Hepatocyte (in vitro differentiated cells): Measurements from ENCODE around the gene AGRP. TPM values are rescaled to one million over a fixed set of nuclear protein-coding genes. Genes with fewer than 3 reads are reported as not detected.

Source experiments
- DNase-seq: peaks from one replicate; pipeline ENCODE4 v3.0.0-alpha.2; 2016; ENCODE audit warnings: low spot score
- H2AFZ ChIP-seq: fragments of 200-600 bp; sonication (generic); 2 replicates; pipeline ENCODE4 v1.6.0; 2016; ENCODE audit warnings: antibody characterized with exemption, mild to moderate bottlenecking
- H3K27ac ChIP-seq: fragments of 200-600 bp; sonication (generic); 2 replicates; pipeline ENCODE4 v1.5.1; 2016; ENCODE audit warnings: mild to moderate bottlenecking
- H3K27me3 ChIP-seq: fragments of 200-600 bp; sonication (generic); 2 replicates; pipeline ENCODE4 v1.6.1; 2016
- H3K36me3 ChIP-seq: fragments of 200-600 bp; sonication (generic); replicated peaks from 2 replicates; pipeline ENCODE4 v1.5.1; 2016; ENCODE audit warnings: low read depth; ENCODE audit not compliant: insufficient read depth
- H3K4me1 ChIP-seq: fragments of 200-600 bp; sonication (generic); 2 replicates; pipeline ENCODE4 v1.5.1; 2016; ENCODE audit warnings: mild to moderate bottlenecking, moderate library complexity; ENCODE audit not compliant: insufficient read depth
- H3K4me2 ChIP-seq: fragments of 200-600 bp; sonication (generic); 2 replicates; pipeline ENCODE4 v1.6.0; 2016
- H3K4me3 ChIP-seq: fragments of 200-600 bp; sonication (generic); 2 replicates; pipeline ENCODE4 v1.5.1; 2016; ENCODE audit warnings: mild to moderate bottlenecking
- H3K79me2 ChIP-seq: fragments of 200-600 bp; sonication (generic); 2 replicates; pipeline ENCODE4 v1.6.0; 2017; ENCODE audit warnings: mild to moderate bottlenecking
- H3K9me2 ChIP-seq: fragments of 200-600 bp; sonication (generic); replicated peaks from 2 replicates; pipeline ENCODE4 v1.6.0; 2017; ENCODE audit warnings: mild to moderate bottlenecking; ENCODE audit not compliant: insufficient read depth
- H3K9me3 ChIP-seq: fragments of 200-600 bp; sonication (generic); 2 replicates; pipeline ENCODE4 v1.5.1; 2016; ENCODE audit warnings: low read depth, mild to moderate bottlenecking
- H4K20me1 ChIP-seq: fragments of 200-600 bp; sonication (generic); 2 replicates; pipeline ENCODE4 v1.6.0; 2016; ENCODE audit warnings: mild to moderate bottlenecking; ENCODE audit not compliant: insufficient read depth, poor library complexity, severe bottlenecking
- EZH2 ChIP-seq: fragments of 200-600 bp; sonication (generic); IDR thresholded peaks from 2 replicates; pipeline ENCODE4 v1.6.1; 2016; ENCODE audit warnings: antibody characterized with exemption, mild to moderate bottlenecking, borderline replicate concordance
- EZH2phosphoT487 ChIP-seq: fragments of 200-600 bp; sonication (generic); IDR thresholded peaks from one replicate; pipeline ENCODE4 v1.6.1; 2018; ENCODE audit warnings: antibody characterized with exemption, mild to moderate bottlenecking, low read depth, moderate library complexity; ENCODE audit not compliant: unreplicated experiment, severe bottlenecking
- WGBS: methylation state at CpG from one replicate; pipeline ENCODE4 v1.1.6; 2016; ENCODE audit warnings: low lambda C conversion rate; ENCODE audit errors: missing lambda C conversion rate; 5-methylcytosine and 5-hydroxymethylcytosine counted together
- polyA plus RNA-seq: library from polyadenylated mRNA; unstranded; fragments of >200 nt; fragmentation: Nextera tagmentation; extraction: Ambion mirVana; gene quantifications from 2 replicates; pipeline ENCODE4 v1.2.1, GENCODE V29; 2016
- total RNA-seq: library from RNA; depleted of rRNA; stranded (reverse); fragments of >200 nt; gene quantifications from 2 replicates; pipeline ENCODE4 v1.2.3, GENCODE V29; 2014
- TF ChIP-seq, protein P1 (sequence below): fragments of 200-600 bp; sonication (generic); IDR thresholded peaks from 2 replicates; pipeline ENCODE4 v1.5.1; 2016; ENCODE audit warnings: antibody characterized with exemption, mild to moderate bottlenecking; ENCODE audit not compliant: poor library complexity

AGRP gene
- total and polyA plus RNA-seq, 2 experiments from 2014 or later = 0.93 to 1.9 TPM

DNA sequence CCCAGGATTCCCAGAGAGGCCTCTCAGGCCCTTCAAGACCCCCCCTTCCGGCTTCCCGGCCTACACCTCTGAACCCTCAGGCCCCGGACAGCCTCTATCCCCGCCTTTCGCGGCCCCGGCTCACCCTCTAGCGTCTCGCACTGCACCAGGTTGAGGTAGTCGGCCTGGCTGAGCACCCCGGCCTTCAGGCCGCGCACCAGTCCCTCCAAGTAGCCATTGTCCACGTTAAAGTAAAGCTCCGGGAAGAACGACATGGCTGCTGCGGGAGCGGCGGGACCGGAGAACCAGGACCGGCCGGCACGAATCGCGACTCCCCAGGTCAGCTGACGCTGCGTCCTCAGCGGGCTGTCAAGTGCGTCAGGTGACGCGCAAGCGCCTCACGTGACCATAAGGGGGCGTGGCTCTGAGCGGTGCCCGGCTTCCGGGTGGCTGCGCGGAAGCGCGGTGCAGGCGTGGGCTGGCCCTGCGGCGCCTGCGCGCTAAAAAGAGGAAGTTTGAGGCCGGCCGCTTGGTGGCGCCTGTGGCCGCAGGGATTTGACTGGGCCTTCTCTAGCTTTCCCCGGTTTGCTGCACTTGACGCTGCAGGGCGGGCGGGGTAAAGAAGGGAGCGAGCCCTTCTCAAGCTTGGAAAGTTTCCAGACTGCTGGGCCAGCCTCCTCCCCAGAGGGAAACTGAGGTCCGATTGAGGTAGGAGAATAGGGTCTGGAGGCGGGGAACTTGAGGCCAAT lies 2.4 kb downstream of the AGRP start, which contains the start of gene ATP6V0D1:
TSS of gene ATP6V0D1 (minus strand) at position 325 of the 728 bp plus-strand sequence. CDS start at position 254, 71 bp downstream.
- peaks cover 20% of the 10 kb centered on the region for H3K4me1 ChIP-seq
- peaks cover 53% of the 10 kb centered on the region for H3K79me2 ChIP-seq
- 1% methylated on average over 57 of the region's 57 CpGs for WGBS

DNA sequence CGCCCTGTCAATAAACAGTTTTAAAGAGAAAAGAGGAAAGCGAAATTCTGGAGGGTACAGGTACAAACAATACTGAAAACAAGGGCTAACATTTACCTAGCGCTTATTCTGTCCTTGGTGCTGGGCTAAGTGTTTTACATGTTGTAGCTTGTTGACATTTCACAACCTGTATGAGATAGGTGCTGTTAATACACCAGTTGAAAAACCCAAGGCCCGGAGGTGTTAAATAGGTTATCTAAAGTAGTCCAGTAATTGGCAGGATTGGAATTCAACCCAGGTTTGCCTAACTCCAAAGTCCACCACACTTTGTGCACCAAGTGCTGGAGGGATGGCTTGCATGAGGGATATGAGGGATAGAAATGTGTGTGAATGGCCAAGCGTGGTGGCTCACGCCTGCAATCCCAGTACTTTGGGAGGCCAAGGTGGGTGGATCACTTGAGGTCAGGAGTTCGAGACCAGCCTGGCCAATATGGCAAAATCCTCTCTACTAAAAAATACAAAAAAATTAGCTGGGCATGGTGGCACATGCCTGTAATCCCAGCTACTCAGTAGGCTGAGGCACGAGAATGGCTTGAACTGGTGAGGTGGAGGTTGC lies 5.3 kb downstream of the AGRP start:
- H3K79me2 ChIP-seq = peaks cover 82% of the 10 kb centered on the region
- 86% methylated on average over 8 of the region's 8 CpGs for WGBS

More for the DNA sequence above, 2.4 kb downstream of the AGRP start, which contains the start of gene ATP6V0D1:
- Histone ChIP-seq H3K27ac (peak within 1 kb of the TSS; percentile 97), H3K4me2 (peak within 1 kb of the TSS; percentile 88), H3K36me3 (no peaks in the 10 kb centered on the region), H3K9me2 (no peaks in the 10 kb centered on the region), H2AFZ (peak within 1 kb of the TSS; percentile 62), H4K20me1 (peaks cover 31% of the 10 kb centered on the region), H3K4me3 (peak within 1 kb of the TSS; percentile 77), H3K9me3 (no peaks in the 10 kb centered on the region), H3K27me3 (no peaks in the 10 kb centered on the region)
- peak; percentile 99 for DNase-seq
- TF ChIP-seq, protein P1, sequence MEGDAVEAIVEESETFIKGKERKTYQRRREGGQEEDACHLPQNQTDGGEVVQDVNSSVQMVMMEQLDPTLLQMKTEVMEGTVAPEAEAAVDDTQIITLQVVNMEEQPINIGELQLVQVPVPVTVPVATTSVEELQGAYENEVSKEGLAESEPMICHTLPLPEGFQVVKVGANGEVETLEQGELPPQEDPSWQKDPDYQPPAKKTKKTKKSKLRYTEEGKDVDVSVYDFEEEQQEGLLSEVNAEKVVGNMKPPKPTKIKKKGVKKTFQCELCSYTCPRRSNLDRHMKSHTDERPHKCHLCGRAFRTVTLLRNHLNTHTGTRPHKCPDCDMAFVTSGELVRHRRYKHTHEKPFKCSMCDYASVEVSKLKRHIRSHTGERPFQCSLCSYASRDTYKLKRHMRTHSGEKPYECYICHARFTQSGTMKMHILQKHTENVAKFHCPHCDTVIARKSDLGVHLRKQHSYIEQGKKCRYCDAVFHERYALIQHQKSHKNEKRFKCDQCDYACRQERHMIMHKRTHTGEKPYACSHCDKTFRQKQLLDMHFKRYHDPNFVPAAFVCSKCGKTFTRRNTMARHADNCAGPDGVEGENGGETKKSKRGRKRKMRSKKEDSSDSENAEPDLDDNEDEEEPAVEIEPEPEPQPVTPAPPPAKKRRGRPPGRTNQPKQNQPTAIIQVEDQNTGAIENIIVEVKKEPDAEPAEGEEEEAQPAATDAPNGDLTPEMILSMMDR = peak; percentile 96
- TF ChIP-seq EZH2 = no peak

DNA sequence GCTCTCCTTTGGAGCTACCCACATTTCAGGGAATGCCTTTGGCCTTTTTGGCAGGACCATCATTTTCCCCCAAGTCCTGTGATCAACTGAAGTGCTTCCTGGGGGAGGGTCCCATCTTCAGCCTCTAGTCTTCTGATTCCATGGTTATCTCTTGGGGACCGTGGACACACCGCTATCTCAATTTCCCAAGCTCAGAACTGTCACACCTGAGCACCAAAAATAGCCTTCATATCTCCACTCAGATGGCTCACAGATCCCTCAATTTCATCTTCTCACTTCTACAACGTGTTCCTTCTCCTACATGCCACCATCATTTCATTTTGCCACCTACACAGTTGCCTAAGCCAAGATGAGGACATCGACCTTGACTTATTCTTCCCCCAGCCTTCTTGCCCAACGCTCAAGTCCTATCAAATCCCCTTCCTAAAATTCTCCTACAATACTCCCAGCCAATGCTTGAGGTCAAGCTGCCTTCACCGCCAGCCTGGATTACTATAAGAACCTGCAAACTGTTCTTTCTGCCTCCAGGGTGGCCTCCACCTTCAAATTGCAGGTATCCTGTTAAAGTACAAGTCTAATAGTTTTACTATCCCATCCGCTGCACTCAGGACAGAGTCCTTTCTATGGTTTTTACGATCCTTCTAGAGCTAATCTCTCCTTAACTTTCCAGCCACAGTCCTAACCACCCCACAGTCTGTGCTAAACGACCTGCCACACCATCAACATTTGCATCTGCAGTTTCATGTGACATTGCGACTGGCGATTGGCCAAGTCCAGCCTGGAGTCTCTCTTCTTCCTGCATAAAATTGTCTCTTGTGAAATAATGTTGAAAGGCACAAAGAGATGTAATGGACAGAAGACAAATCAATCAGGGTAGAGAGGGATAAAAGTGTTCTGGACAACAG lies 8.5 kb downstream of the AGRP start:
- no peak overlapping the region for H2AFZ ChIP-seq
- TF ChIP-seq, protein P1 = no peak
- no peak for TF ChIP-seq EZH2phosphoT487
- no peaks in the 10 kb centered on the region for H3K36me3 ChIP-seq
- H3K4me1 ChIP-seq = peaks cover 11% of the 10 kb centered on the region
- H3K4me3 ChIP-seq = no peak overlapping the region
- no peaks in the 10 kb centered on the region for H3K27me3 ChIP-seq
- H4K20me1 ChIP-seq = peaks cover 90% of the 10 kb centered on the region
- no peaks in the 10 kb centered on the region for H3K9me3 ChIP-seq
- DNase-seq = peak; percentile 38
- peak overlapping the region; percentile 27 for H3K27ac ChIP-seq
- no peak overlapping the region for H3K4me2 ChIP-seq
- peaks cover 100% of the 10 kb centered on the region for H3K79me2 ChIP-seq
- WGBS = 88% methylated on average over 11 of the region's 11 CpGs
- no peaks in the 10 kb centered on the region for H3K9me2 ChIP-seq

More for the DNA sequence above, 5.3 kb downstream of the AGRP start:
- Histone ChIP-seq H3K4me1 (peaks cover 20% of the 10 kb centered on the region), H3K9me3 (no peaks in the 10 kb centered on the region), H3K9me2 (no peaks in the 10 kb centered on the region), H2AFZ (no peak overlapping the region), H3K27me3 (no peaks in the 10 kb centered on the region), H3K4me3 (no peak overlapping the region), H3K4me2 (peak overlapping the region; percentile 35), H4K20me1 (peaks cover 59% of the 10 kb centered on the region), H3K27ac (no peak overlapping the region), H3K36me3 (no peaks in the 10 kb centered on the region)
- TF ChIP-seq, protein P1 = no peak
- TF ChIP-seq EZH2 = no peak
- peak; percentile 31 for DNase-seq
